SK-N-MC (cell line): ENCODE measurements around the gene ASTN2.

Experiments
- DNase-seq: peaks from one replicate; pipeline ENCODE4 v3.0.0-alpha.2; 2011; ENCODE audit warnings: low read depth, low spot score
- H3K27ac ChIP-seq: fragments of 200-600 bp; sonication (generic); 2 replicates; pipeline ENCODE4 v1.5.1; 2016; ENCODE audit warnings: mixed run types
- H3K36me3 ChIP-seq: fragments of 200-600 bp; sonication (generic); 2 replicates; pipeline ENCODE4 v1.6.1; 2017; ENCODE audit warnings: antibody characterized with exemption, low read length, mixed read lengths; ENCODE audit not compliant: insufficient read depth
- H3K4me3 ChIP-seq: fragments of 200-600 bp; sonication (generic); 2 replicates; pipeline ENCODE4 v1.5.1; 2016
- H3K9ac ChIP-seq: fragments of 200-600 bp; sonication (generic); 2 replicates; pipeline ENCODE4 v1.8.0; 2017; ENCODE audit warnings: mixed run types, mixed read lengths; ENCODE audit not compliant: insufficient read length
- H3K9me3 ChIP-seq: fragments of 200-600 bp; sonication (generic); 2 replicates; pipeline ENCODE4 v1.6.1; 2017; ENCODE audit warnings: low read depth, mild to moderate bottlenecking, antibody characterized with exemption, low read length, moderate library complexity, mixed read lengths
- EZH2 ChIP-seq: fragments of 200-600 bp; sonication (generic); IDR thresholded peaks from one replicate; pipeline ENCODE4 v1.6.1; 2017; ENCODE audit warnings: antibody characterized with exemption
- FOXP2 ChIP-seq: optimal IDR thresholded peaks from 2 replicates; pipeline ENCODE3; 2011; ENCODE audit warnings: mild to moderate bottlenecking, moderate library complexity; ENCODE audit not compliant: insufficient read depth; ENCODE audit errors: extremely low read length, control extremely low read depth
- POLR2AphosphoS5 ChIP-seq: IDR thresholded peaks from 2 replicates; pipeline ENCODE4 v1.6.1; 2012; ENCODE audit warnings: mild to moderate bottlenecking, low read depth, low read length, borderline replicate concordance

The ASTN2 gene

GRCh38 chr9:117214416-117214815, 200.4 kb downstream of the ASTN2 start:
- Histone ChIP-seq H3K9me3 (no peaks in the 10 kb centered on the region), H3K9ac (no peak overlapping the region), H3K27ac (no peak overlapping the region), H3K36me3 (no peaks in the 10 kb centered on the region), H3K4me3 (no peak overlapping the region)
- no peak for TF ChIP-seq EZH2
- no peak for TF ChIP-seq FOXP2
- TF ChIP-seq POLR2AphosphoS5: no peak
- DNase-seq: no peak

GRCh38 chr9:117211280-117211679, 203.6 kb downstream of the ASTN2 start:
- H3K9ac ChIP-seq: no peak overlapping the region
- no peaks in the 10 kb centered on the region for H3K9me3 ChIP-seq
- no peak for DNase-seq
- no peak overlapping the region for H3K4me3 ChIP-seq
- no peak overlapping the region for H3K27ac ChIP-seq
- no peaks in the 10 kb centered on the region for H3K36me3 ChIP-seq
- no peak for TF ChIP-seq FOXP2
- no peak for TF ChIP-seq POLR2AphosphoS5
- no peak for TF ChIP-seq EZH2

GRCh38 chr9:117205806-117206205, 209.1 kb downstream of the ASTN2 start:
- no peak for DNase-seq

GRCh38 chr9:117204971-117205370, 209.9 kb downstream of the ASTN2 start:
- no peak overlapping the region for H3K4me3 ChIP-seq
- H3K9ac ChIP-seq: no peak overlapping the region
- DNase-seq: no peak
- no peak for TF ChIP-seq FOXP2
- no peak for TF ChIP-seq EZH2
- no peak for TF ChIP-seq POLR2AphosphoS5
- no peak overlapping the region for H3K27ac ChIP-seq
- H3K36me3 ChIP-seq: no peaks in the 10 kb centered on the region
- no peaks in the 10 kb centered on the region for H3K9me3 ChIP-seq

More at GRCh38 chr9:117205806-117206205, 209.1 kb downstream of the ASTN2 start:
- no peak for TF ChIP-seq FOXP2
- TF ChIP-seq EZH2: no peak
- no peak for TF ChIP-seq POLR2AphosphoS5
- Histone ChIP-seq H3K36me3 (no peaks in the 10 kb centered on the region), H3K27ac (no peak overlapping the region), H3K9ac (no peak overlapping the region), H3K9me3 (no peaks in the 10 kb centered on the region), H3K4me3 (no peak overlapping the region)

GRCh38 chr9:117191504-117192261, 223.2 kb downstream of the ASTN2 start:
- no peak for DNase-seq
- Histone ChIP-seq H3K36me3 (no peaks in the 10 kb centered on the region), H3K9me3 (no peaks in the 10 kb centered on the region), H3K4me3 (no peak overlapping the region), H3K27ac (no peak overlapping the region), H3K9ac (no peak overlapping the region)
- TF ChIP-seq POLR2AphosphoS5 (no peak), EZH2 (no peak), FOXP2 (no peak)

- H3K9me3 ChIP-seq: no peaks in the 10 kb centered on the region
- no peak for DNase-seq
- H3K4me3 ChIP-seq: no peak overlapping the region
- H3K36me3 ChIP-seq: no peaks in the 10 kb centered on the region
- no peak overlapping the region for H3K27ac ChIP-seq
- TF ChIP-seq EZH2: no peak
- no peak for TF ChIP-seq FOXP2
- TF ChIP-seq POLR2AphosphoS5: no peak
- no peak overlapping the region for H3K9ac ChIP-seq
Measured at GRCh38 chr9:117189121-117189520, 225.7 kb downstream of the ASTN2 start.

GRCh38 chr9:117188394-117188793, 226.5 kb downstream of the ASTN2 start:
- TF ChIP-seq POLR2AphosphoS5 (no peak), EZH2 (no peak), FOXP2 (no peak)
- H3K27ac ChIP-seq: no peak overlapping the region

GRCh38 chr9:117187498-117187897, 227.4 kb downstream of the ASTN2 start:
- Histone ChIP-seq H3K9ac (no peak overlapping the region), H3K9me3 (no peaks in the 10 kb centered on the region), H3K36me3 (no peaks in the 10 kb centered on the region), H3K4me3 (no peak overlapping the region), H3K27ac (no peak overlapping the region)
- no peak for TF ChIP-seq EZH2
- TF ChIP-seq FOXP2: no peak
- TF ChIP-seq POLR2AphosphoS5: no peak
- DNase-seq: no peak

More at GRCh38 chr9:117188394-117188793, 226.5 kb downstream of the ASTN2 start:
- no peak for DNase-seq
- H3K36me3 ChIP-seq: no peaks in the 10 kb centered on the region
- H3K9me3 ChIP-seq: no peaks in the 10 kb centered on the region
- H3K4me3 ChIP-seq: no peak overlapping the region
- H3K9ac ChIP-seq: no peak overlapping the region

- TF ChIP-seq EZH2 (no peak), POLR2AphosphoS5 (no peak), FOXP2 (no peak)
- no peaks in the 10 kb centered on the region for H3K36me3 ChIP-seq
- DNase-seq: no peak
- H3K9ac ChIP-seq: no peak overlapping the region
- no peak overlapping the region for H3K27ac ChIP-seq
- H3K4me3 ChIP-seq: no peak overlapping the region
- no peaks in the 10 kb centered on the region; the same call in 1 of the 2 replicates for H3K9me3 ChIP-seq
Measured at GRCh38 chr9:117184173-117184572, 230.7 kb downstream of the ASTN2 start.
